Stomach (tissue), 4 donors: ENCODE data around the gene CHCHD6.

Source experiments
- EP300 ChIP-seq: sonication (generic); formaldehyde crosslinking; IDR thresholded peaks from one replicate; pipeline ENCODE4 v1.6.1; 2017; ENCODE audit warnings: antibody characterized with exemption
- POLR2A ChIP-seq, 4 donors: fragments of 450-650 bp; IDR thresholded peaks; one replicate each; pipeline ENCODE4 v1.6.1; 2016; ENCODE audit warnings: antibody characterized with exemption in 4 of 4, control low read depth in 2 of 4, mild to moderate bottlenecking in 1 of 4, moderate library complexity in 1 of 4
- POLR2AphosphoS5 ChIP-seq, 3 donors: sonication (generic); formaldehyde crosslinking; IDR thresholded peaks; one replicate each; pipeline ENCODE4 v1.6.1; 2016; ENCODE audit warnings: antibody characterized with exemption in 3 of 3
- TF ChIP-seq, protein P1 (sequence below), 7 experiments: fragments of 450-650 bp in 4 of 7; fragments of 200-600 bp in 3 of 7; sonication (generic) in 3 of 7; IDR thresholded peaks; one replicate each; pipeline ENCODE4 v1.5.1; 2016 to 2019; ENCODE audit warnings: antibody characterized with exemption in 7 of 7, control low read depth in 2 of 7, mild to moderate bottlenecking in 1 of 7

GRCh38 chr3:126872701-126873342 is 168.8 kb downstream of the CHCHD6 start:
- TF ChIP-seq POLR2A (IDR thresholded peaks at IDR 0.05): no peak
- TF ChIP-seq, protein P1, sequence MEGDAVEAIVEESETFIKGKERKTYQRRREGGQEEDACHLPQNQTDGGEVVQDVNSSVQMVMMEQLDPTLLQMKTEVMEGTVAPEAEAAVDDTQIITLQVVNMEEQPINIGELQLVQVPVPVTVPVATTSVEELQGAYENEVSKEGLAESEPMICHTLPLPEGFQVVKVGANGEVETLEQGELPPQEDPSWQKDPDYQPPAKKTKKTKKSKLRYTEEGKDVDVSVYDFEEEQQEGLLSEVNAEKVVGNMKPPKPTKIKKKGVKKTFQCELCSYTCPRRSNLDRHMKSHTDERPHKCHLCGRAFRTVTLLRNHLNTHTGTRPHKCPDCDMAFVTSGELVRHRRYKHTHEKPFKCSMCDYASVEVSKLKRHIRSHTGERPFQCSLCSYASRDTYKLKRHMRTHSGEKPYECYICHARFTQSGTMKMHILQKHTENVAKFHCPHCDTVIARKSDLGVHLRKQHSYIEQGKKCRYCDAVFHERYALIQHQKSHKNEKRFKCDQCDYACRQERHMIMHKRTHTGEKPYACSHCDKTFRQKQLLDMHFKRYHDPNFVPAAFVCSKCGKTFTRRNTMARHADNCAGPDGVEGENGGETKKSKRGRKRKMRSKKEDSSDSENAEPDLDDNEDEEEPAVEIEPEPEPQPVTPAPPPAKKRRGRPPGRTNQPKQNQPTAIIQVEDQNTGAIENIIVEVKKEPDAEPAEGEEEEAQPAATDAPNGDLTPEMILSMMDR (IDR thresholded peaks at IDR 0.05): no peak
- no peak for TF ChIP-seq POLR2AphosphoS5 (IDR thresholded peaks at IDR 0.05)
- TF ChIP-seq EP300: no peak
